Panc1 (cell line): Measurements from ENCODE around the gene ENTPD2. TPM values are rescaled to one million over a fixed set of nuclear protein-coding genes. Genes with fewer than 3 reads are reported as not detected.

Experiments
- ATAC-seq: fragments of 200-7000 bp; cut with Tn5 transposase; 2 replicates; pipeline ENCODE4 v1.9.1; 2020; ENCODE audit warnings: mild to moderate bottlenecking, moderate library complexity
- BruUV-seq: library from RNA; stranded (reverse); fragments of 400-500 nt; replicated peaks from 2 replicates; lab custom pipeline; 2021; lab: Mats Ljungman, UMichigan
- CTCF ChIA-PET: fragments of 300-600 bp; sonication (Branson Sonifier 250); formaldehyde crosslinking; loops from one replicate; lab custom pipeline; 2022; ENCODE audit warnings: antibody characterized with exemption; lab: Charles Lee
- POLR2A ChIA-PET: fragments of 300-600 bp; sonication (Branson Sonifier 250); formaldehyde crosslinking; loops from one replicate; lab custom pipeline; 2022; ENCODE audit warnings: antibody characterized with exemption; lab: Charles Lee
- DNase-seq: peaks from one replicate; pipeline ENCODE4 v3.0.0-alpha.2; 2010; ENCODE audit warnings: low read depth, low spot score
- H3K27ac ChIP-seq: 2 replicates; pipeline ENCODE4 v1.5.1; 2011; ENCODE audit warnings: mild to moderate bottlenecking, low read length, inconsistent platforms
- H3K27me3 ChIP-seq: fragments of 200-500 bp; sonication (Bioruptor generic); 2 replicates; pipeline ENCODE4 v1.6.0; 2014; ENCODE audit warnings: low read length, inconsistent platforms; ENCODE audit not compliant: control insufficient read depth, insufficient read depth
- H3K36me3 ChIP-seq: fragments of 200-500 bp; sonication (Bioruptor generic); 2 replicates; pipeline ENCODE4 v1.5.1; 2014; ENCODE audit warnings: inconsistent platforms, mild to moderate bottlenecking, low read length, moderate library complexity; ENCODE audit not compliant: control insufficient read depth, insufficient read depth
- H3K4me1 ChIP-seq: 2 replicates; pipeline ENCODE4 v1.5.1; 2011; ENCODE audit warnings: inconsistent platforms, mild to moderate bottlenecking, low read length, moderate library complexity; ENCODE audit not compliant: control insufficient read depth, insufficient read depth
- H3K4me3 ChIP-seq, 2 experiments: 2 replicates each; pipeline ENCODE4 v1.5.1; 2011 to 2012; ENCODE audit warnings: low read depth in 2 of 2, low read length in 2 of 2, mild to moderate bottlenecking in 2 of 2, inconsistent platforms in 1 of 2, moderate library complexity in 1 of 2
- H3K9me3 ChIP-seq: fragments of 200-500 bp; sonication (Bioruptor generic); 2 replicates; pipeline ENCODE4 v1.5.1; 2014; ENCODE audit warnings: low read depth, mild to moderate bottlenecking, inconsistent platforms, low read length, moderate library complexity; ENCODE audit not compliant: control insufficient read depth, insufficient read depth
- POLR2AphosphoS5 ChIP-seq: IDR thresholded peaks from 2 replicates; pipeline ENCODE4 v1.6.1; 2012; ENCODE audit warnings: mild to moderate bottlenecking, low read depth, low read length, moderate library complexity
- SIN3A ChIP-seq: IDR thresholded peaks from 2 replicates; pipeline ENCODE4 v1.6.1; 2012; ENCODE audit warnings: low read depth, mild to moderate bottlenecking, low read length, moderate library complexity, borderline replicate concordance; ENCODE audit not compliant: insufficient read depth
- TCF7L2 ChIP-seq: IDR thresholded peaks from 2 replicates; pipeline ENCODE4 v1.6.1; 2011; ENCODE audit warnings: mild to moderate bottlenecking, low read depth, low read length, inconsistent platforms
- in situ Hi-C: cut with HindIII; loops from 2 replicates; pipeline ENCODE4 v1.10.0; 2016; ENCODE audit warnings: low sequenced_read_pairs, low pct_unique_long_range_greater_than_20kb
- intact Hi-C: fragments of 100-400 bp; cut with micrococcal nuclease; formaldehyde crosslinking; loops from one replicate; pipeline ENCODE4 v1.10.0; 2022; ENCODE audit not compliant: unreplicated experiment
- total RNA-seq: library from RNA; stranded (reverse); gene quantifications from one replicate; pipeline ENCODE4 v1.2.1, GENCODE V29; 2021; ENCODE audit not compliant: unreplicated experiment
- TF ChIP-seq, protein P1 (sequence below), 2 experiments: IDR thresholded peaks; 2 replicates each; pipeline ENCODE4 v1.6.1; 2011 to 2012; ENCODE audit warnings: low read depth in 2 of 2, control low read depth in 1 of 2, low read length in 1 of 2, mild to moderate bottlenecking in 1 of 2, moderate library complexity in 1 of 2; ENCODE audit not compliant: insufficient read depth in 1 of 2
- TF ChIP-seq, protein P2 (sequence below): fragments of 450-650 bp; IDR thresholded peaks from 2 replicates; pipeline ENCODE4 v1.5.1; 2017; ENCODE audit warnings: mild to moderate bottlenecking

Gene ENTPD2
- total RNA-seq, 1 experiment from 2014 or later, result 2.8 TPM

DNA sequence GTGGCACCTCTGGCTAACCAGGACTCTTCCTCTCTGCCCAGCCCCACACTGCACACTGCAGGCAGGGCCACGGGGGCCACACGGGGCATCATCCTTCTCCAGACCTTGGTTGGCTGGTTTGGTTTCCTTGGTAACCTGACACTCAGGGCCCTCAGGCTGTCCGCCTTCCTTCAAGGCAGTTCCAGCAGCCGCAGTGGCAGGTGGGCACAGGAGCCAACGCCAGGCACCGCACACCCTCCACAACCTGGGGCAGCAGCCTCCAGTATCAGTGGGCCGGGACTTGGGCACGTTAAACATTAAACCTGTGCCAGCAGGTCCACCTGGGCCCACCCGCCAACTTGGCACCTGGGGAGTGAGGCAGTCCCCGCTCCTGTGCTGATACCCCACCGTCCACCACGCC, 9.8 kb downstream of the ENTPD2 start:
- Histone ChIP-seq H3K27ac (no peak overlapping the region), H3K36me3 (no peaks in the 10 kb centered on the region), H3K27me3 (no peaks in the 10 kb centered on the region), H3K4me1 (peaks cover 10% of the 10 kb centered on the region; the same call in 1 of the 2 replicates), H3K4me3 (no peak overlapping the region; a peak in 1 of 4 replicates), H3K9me3 (no peaks in the 10 kb centered on the region)
- TF ChIP-seq POLR2AphosphoS5, result no peak
- TF ChIP-seq TCF7L2, result no peak
- TF ChIP-seq, protein P1, sequence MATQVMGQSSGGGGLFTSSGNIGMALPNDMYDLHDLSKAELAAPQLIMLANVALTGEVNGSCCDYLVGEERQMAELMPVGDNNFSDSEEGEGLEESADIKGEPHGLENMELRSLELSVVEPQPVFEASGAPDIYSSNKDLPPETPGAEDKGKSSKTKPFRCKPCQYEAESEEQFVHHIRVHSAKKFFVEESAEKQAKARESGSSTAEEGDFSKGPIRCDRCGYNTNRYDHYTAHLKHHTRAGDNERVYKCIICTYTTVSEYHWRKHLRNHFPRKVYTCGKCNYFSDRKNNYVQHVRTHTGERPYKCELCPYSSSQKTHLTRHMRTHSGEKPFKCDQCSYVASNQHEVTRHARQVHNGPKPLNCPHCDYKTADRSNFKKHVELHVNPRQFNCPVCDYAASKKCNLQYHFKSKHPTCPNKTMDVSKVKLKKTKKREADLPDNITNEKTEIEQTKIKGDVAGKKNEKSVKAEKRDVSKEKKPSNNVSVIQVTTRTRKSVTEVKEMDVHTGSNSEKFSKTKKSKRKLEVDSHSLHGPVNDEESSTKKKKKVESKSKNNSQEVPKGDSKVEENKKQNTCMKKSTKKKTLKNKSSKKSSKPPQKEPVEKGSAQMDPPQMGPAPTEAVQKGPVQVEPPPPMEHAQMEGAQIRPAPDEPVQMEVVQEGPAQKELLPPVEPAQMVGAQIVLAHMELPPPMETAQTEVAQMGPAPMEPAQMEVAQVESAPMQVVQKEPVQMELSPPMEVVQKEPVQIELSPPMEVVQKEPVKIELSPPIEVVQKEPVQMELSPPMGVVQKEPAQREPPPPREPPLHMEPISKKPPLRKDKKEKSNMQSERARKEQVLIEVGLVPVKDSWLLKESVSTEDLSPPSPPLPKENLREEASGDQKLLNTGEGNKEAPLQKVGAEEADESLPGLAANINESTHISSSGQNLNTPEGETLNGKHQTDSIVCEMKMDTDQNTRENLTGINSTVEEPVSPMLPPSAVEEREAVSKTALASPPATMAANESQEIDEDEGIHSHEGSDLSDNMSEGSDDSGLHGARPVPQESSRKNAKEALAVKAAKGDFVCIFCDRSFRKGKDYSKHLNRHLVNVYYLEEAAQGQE (IDR thresholded peaks at IDR 0.05; ENCODE audit: insufficient read depth in 1 of 2, low read depth in 2 of 2, low read length in 1 of 2), result no peak
- no peak for TF ChIP-seq SIN3A
- TF ChIP-seq, protein P2, sequence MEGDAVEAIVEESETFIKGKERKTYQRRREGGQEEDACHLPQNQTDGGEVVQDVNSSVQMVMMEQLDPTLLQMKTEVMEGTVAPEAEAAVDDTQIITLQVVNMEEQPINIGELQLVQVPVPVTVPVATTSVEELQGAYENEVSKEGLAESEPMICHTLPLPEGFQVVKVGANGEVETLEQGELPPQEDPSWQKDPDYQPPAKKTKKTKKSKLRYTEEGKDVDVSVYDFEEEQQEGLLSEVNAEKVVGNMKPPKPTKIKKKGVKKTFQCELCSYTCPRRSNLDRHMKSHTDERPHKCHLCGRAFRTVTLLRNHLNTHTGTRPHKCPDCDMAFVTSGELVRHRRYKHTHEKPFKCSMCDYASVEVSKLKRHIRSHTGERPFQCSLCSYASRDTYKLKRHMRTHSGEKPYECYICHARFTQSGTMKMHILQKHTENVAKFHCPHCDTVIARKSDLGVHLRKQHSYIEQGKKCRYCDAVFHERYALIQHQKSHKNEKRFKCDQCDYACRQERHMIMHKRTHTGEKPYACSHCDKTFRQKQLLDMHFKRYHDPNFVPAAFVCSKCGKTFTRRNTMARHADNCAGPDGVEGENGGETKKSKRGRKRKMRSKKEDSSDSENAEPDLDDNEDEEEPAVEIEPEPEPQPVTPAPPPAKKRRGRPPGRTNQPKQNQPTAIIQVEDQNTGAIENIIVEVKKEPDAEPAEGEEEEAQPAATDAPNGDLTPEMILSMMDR, result no peak
- POLR2A ChIA-PET, result no interaction called here
- ATAC-seq, result no peak
- DNase-seq, result no peak
- CTCF ChIA-PET, result no interaction called here
- TSS peak; percentile 90 for BruUV-seq
- intact Hi-C loops (no loop called here), in situ Hi-C loops (no loop called here)

DNA sequence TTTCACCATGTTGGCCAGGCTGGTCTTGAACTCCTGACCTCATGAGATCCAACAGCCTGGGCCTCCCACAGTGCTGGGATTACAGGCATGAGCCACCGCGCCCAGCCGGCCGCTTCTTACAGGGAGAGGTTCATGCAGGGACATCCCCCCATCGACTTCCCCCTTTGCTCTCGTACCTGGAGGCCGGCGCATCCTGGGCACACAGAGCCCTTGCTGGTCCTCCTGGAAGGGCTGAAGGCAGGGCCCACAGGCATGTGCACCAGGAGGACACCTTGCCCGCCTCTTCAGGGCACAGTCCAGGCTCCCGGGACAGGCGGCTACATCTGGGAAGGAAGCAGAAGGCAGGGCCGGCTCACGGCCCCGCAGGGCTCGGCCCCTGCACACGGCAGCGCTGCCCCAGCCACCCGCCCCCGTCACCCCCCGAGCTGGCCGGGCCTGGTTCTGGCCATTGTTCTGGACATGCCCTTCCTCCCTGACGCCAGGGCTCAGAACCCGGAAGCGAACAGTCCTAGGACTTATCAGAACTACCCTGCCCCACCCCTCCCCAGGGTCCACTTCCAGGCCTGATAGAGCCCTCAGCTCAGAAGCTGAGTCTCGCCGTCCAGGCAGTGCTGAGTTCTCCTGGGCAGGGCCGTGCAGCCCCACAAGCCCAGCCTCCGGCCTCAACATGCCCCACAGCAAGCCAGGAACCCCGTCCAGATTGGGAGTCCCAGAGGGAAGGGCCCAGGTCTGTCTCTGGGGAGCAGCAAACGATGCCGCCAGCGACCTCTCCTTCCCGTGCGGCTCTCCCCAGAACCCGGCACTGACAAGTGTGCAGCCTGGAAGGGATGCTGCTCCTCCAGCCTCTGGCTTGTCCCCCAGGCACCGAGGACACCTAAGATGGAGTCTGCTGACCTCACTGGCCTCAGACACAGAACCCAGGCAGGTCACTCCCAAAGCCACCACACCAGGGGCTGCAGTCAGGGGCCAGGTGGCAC, 10.8 kb downstream of the ENTPD2 start:
- ChIA-PET CTCF (no interaction called here), POLR2A (no interaction called here)
- H3K9me3 ChIP-seq, result no peaks in the 10 kb centered on the region
- no peak for DNase-seq
- H3K4me3 ChIP-seq, result no peak overlapping the region
- in situ Hi-C loops, result no loop called here
- H3K27ac ChIP-seq, result no peak overlapping the region
- no peaks in the 10 kb centered on the region for H3K27me3 ChIP-seq
- no TSS peak for BruUV-seq
- no peak for TF ChIP-seq TCF7L2
- TF ChIP-seq, protein P1 (IDR thresholded peaks at IDR 0.05; ENCODE audit: insufficient read depth in 1 of 2, low read depth in 2 of 2, low read length in 1 of 2), result no peak
- TF ChIP-seq POLR2AphosphoS5, result no peak
- TF ChIP-seq SIN3A, result no peak
- TF ChIP-seq, protein P2, result no peak
- H3K4me1 ChIP-seq, result peaks cover 10% of the 10 kb centered on the region; the same call in 1 of the 2 replicates
- ATAC-seq, result no peak
- H3K36me3 ChIP-seq, result no peaks in the 10 kb centered on the region
- intact Hi-C loops, result no loop called here
